Measurements from ENCODE around the gene WDR33. TPM values are rescaled to one million over a fixed set of nuclear protein-coding genes. Genes with fewer than 3 reads are reported as not detected.
A peak's percentile ranks its signal among the peaks of the same experiment; 100 is the strongest.

WDR33 gene
- total RNA-seq = 55.4 TPM
- long read RNA-seq, full-length matches to known transcripts = 24 of 97 reads
- long read RNA-seq, partial matches to known transcripts = 28 of 97 reads
- long read RNA-seq, other reads (novel, unspliced or antisense) = 45 of 97 reads

DNA sequence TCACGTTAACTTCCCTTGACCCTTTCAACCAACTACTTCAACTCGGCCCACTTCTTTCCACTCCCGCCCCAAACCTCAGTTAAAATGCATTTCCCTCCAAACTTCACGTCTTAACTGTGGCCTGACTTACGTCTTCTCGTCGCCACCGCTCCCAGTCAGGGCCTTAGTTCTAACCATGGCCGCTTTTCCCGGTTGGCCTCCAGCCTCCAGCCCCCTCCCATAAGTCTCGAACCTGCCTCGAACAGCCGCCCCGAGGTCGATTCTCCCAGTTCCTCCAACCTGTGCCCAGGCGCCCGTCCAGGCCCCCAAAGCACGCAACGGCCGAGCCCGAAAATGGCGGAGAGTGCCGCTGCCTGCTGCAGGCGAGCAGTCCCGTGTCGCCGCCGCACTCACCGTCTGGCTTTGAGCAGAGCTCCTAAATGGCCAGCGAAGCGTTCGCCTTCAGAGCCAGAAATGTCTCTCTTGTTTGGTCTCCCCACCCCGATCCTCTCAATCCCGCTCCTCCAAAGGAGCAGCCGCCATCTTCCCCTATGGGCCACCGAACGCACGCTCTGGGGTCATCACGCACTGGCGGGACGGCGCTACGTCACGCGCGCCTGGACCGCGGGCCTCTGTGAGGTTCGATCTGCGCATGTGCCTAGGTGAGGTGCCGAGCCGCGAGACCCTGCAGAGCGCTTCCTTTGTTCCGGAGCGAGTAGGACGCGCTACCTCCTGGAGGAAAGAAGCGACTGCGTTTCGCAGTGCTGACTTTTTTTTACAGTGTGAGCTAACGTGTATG is at the start of gene WDR33:
TSS of gene WDR33 (minus strand) at position 553 of the 778 bp plus-strand sequence. CDS start 40,190 bp downstream, outside the sequence.
- no peaks in the 10 kb centered on the region for H3K27me3 ChIP-seq (ENCODE audit: low read depth)
- intact Hi-C loops (cut with DNase I) = no loop called here
- TF ChIP-seq, protein P1, sequence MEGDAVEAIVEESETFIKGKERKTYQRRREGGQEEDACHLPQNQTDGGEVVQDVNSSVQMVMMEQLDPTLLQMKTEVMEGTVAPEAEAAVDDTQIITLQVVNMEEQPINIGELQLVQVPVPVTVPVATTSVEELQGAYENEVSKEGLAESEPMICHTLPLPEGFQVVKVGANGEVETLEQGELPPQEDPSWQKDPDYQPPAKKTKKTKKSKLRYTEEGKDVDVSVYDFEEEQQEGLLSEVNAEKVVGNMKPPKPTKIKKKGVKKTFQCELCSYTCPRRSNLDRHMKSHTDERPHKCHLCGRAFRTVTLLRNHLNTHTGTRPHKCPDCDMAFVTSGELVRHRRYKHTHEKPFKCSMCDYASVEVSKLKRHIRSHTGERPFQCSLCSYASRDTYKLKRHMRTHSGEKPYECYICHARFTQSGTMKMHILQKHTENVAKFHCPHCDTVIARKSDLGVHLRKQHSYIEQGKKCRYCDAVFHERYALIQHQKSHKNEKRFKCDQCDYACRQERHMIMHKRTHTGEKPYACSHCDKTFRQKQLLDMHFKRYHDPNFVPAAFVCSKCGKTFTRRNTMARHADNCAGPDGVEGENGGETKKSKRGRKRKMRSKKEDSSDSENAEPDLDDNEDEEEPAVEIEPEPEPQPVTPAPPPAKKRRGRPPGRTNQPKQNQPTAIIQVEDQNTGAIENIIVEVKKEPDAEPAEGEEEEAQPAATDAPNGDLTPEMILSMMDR (IDR thresholded peaks at IDR 0.05) = no peak
- ATAC-seq = peak; percentile 99 to 100
- no peaks in the 10 kb centered on the region for H3K36me3 ChIP-seq
- H3K4me3 ChIP-seq = peak within 1 kb of the TSS; percentile 88
- peak; percentile 95 for DNase-seq
- H3K27ac ChIP-seq = peak within 1 kb of the TSS; percentile 94
- peaks cover 39% of the 10 kb centered on the region for H3K4me1 ChIP-seq
- H3K9me3 ChIP-seq = no peaks in the 10 kb centered on the region

DNA sequence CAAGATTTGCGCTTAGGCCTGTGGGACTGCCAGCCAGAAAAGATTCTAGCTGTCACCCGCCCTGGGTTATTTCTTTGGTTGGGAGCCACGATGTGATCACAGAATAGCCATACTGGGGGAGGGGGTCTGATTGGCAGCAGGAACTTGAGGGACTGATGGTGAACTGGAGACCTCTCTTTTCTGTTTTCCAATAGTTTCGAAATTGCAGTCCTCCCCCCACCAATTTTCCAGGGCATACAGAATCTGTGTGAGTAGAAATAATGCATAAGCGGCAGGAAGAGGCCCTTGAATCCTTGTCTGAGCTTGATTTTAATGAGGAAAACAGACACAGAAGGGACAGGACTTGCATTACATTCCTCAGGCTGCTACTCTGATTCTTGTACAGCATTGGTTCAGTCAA is 49.2 kb upstream of the WDR33 start:
- TF ChIP-seq, protein P1 (IDR thresholded peaks at IDR 0.05) = no peak
- no peak overlapping the region for H3K27ac ChIP-seq
- H3K36me3 ChIP-seq = peaks cover 22% of the 10 kb centered on the region
- no peaks in the 10 kb centered on the region for H3K27me3 ChIP-seq (ENCODE audit: low read depth)
- H3K4me3 ChIP-seq = no peak overlapping the region
- DNase-seq (no peak), ATAC-seq (no peak)
- H3K9me3 ChIP-seq = no peaks in the 10 kb centered on the region
- intact Hi-C loops (cut with DNase I) = no loop called here
- H3K4me1 ChIP-seq = peaks cover 33% of the 10 kb centered on the region

DNA sequence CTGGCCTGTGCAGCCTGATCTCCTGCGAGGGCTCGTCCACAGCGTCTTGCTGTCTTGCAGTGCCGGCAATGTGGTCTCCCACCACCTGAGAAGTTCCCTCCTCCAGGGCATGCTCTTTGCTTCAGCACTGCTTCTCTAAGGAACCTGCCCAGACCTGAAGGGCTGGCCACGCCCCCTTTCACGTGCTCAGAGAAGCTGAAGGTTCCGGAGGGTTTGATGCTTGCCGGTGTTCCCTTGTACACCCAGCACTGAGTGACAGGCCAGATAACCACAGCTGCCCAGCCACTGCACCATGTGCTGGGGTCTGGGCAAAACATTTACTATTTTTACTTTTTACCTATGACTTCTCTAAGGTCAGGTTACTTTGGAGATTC is 48.7 kb upstream of the WDR33 start:
- intact Hi-C loops (cut with DNase I) = no loop called here
- Histone ChIP-seq H3K27me3 (ENCODE audit: low read depth) (no peaks in the 10 kb centered on the region), H3K27ac (no peak overlapping the region), H3K36me3 (peaks cover 18% of the 10 kb centered on the region), H3K4me3 (no peak overlapping the region), H3K4me1 (peaks cover 33% of the 10 kb centered on the region), H3K9me3 (no peaks in the 10 kb centered on the region)
- DNase-seq (peak; percentile 89), ATAC-seq (peak; percentile 58 to 63)
- TF ChIP-seq, protein P1 (IDR thresholded peaks at IDR 0.05) = no peak

DNA sequence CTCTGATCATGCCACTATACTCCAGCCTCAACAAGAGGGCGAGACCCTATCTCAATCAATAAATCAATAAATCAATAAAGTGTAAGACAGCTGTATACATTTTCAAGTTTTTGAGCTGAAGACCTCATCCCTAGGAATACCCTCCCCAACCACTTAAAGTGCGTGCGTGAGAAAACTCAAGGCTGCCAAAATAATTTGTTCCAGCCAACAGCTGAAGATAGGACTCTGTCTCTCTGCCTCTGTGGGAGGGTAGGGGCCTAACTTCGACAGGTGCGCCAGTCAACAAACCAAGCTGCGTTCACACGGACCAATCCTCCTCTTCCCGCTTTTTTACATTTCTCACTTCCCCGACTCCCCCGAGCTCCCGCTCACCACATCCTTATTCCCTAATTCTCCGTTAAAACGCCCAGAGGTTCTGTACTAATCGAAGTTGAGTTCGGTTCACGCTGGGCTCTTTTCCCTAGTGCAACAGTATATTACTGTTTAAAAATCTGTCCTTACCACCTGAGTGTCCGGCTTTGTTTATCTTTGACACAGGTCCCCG is 46.4 kb upstream of the WDR33 start:
- peaks cover 33% of the 10 kb centered on the region for H3K4me1 ChIP-seq
- H3K4me3 ChIP-seq = peak overlapping the region; percentile 83
- H3K36me3 ChIP-seq = peaks cover 10% of the 10 kb centered on the region
- H3K27me3 ChIP-seq (ENCODE audit: low read depth) = no peaks in the 10 kb centered on the region
- no peak for DNase-seq
- peak overlapping the region; percentile 84 for H3K27ac ChIP-seq
- ATAC-seq = peak in 1 of 2 donors; percentile 22
- TF ChIP-seq, protein P1 (IDR thresholded peaks at IDR 0.05) = no peak
- no peaks in the 10 kb centered on the region for H3K9me3 ChIP-seq
- intact Hi-C loops (cut with DNase I) = no loop called here

DNA sequence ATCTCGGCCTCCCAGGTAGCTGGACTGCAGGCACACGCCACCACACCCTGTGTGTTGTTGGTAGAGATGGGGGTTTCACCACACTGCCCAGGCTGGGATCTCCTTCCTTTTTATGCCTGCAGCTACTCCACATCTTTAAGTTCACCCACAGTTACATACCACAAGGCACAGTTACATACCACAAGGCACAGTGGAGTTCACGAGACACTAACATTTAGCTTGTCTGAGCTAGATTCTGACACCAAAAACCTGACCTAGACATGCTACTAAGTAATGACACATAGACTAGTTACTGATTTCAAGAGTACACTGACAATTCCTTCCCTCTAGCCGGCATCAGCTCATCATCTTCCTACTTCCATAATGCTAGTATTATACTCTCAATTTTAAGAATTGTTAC is 42.7 kb upstream of the WDR33 start:
- ATAC-seq (no peak), DNase-seq (no peak)
- H3K27ac ChIP-seq = no peak overlapping the region
- intact Hi-C loops (cut with DNase I) = no loop called here
- H3K4me3 ChIP-seq = no peak overlapping the region
- H3K36me3 ChIP-seq = peaks cover 47% of the 10 kb centered on the region
- peaks cover 24% of the 10 kb centered on the region for H3K4me1 ChIP-seq
- TF ChIP-seq, protein P1 (IDR thresholded peaks at IDR 0.05) = no peak
- no peaks in the 10 kb centered on the region for H3K27me3 ChIP-seq (ENCODE audit: low read depth)
- H3K9me3 ChIP-seq = no peaks in the 10 kb centered on the region
